ENCODE data around the gene FAM163A.

GRCh38 chr1:179794146-179794545, 51.1 kb downstream of the FAM163A start:
- no peak for TF ChIP-seq CTCF (IDR thresholded peaks at IDR 0.05)
- TF ChIP-seq POLR2A (IDR thresholded peaks at IDR 0.05) = no peak
- no peak for TF ChIP-seq EP300 (IDR thresholded peaks at IDR 0.05)
